Subcutaneous adipose tissue (tissue), 4 donors: Measurements from ENCODE around the gene UGT1A10. TPM values are rescaled to one million over a fixed set of nuclear protein-coding genes. Genes with fewer than 3 reads are reported as not detected.
"Not testable (repeated sequence)": the region's sequence is repeated elsewhere in the genome, so short reads cannot be mapped to it uniquely, and the experiment has no call there.

Experiments
- total RNA-seq, 4 donors: library from RNA; depleted of rRNA; stranded (reverse); fragments of >200 nt; gene quantifications; one replicate each; pipeline ENCODE4 v1.1.0, GENCODE V29; 2016
- TF ChIP-seq, protein P1 (sequence below): fragments of 450-650 bp; IDR thresholded peaks from one replicate; pipeline ENCODE4 v1.5.1; 2016; ENCODE audit warnings: low read depth, mild to moderate bottlenecking, control low read depth, antibody characterized with exemption, moderate library complexity

UGT1A10 gene
- total RNA-seq, 4 donors from 2014 or later = not detected

GRCh38 chr2:233604826-233605225 is 31.4 kb upstream of the UGT1A10 start:
- TF ChIP-seq, protein P1, sequence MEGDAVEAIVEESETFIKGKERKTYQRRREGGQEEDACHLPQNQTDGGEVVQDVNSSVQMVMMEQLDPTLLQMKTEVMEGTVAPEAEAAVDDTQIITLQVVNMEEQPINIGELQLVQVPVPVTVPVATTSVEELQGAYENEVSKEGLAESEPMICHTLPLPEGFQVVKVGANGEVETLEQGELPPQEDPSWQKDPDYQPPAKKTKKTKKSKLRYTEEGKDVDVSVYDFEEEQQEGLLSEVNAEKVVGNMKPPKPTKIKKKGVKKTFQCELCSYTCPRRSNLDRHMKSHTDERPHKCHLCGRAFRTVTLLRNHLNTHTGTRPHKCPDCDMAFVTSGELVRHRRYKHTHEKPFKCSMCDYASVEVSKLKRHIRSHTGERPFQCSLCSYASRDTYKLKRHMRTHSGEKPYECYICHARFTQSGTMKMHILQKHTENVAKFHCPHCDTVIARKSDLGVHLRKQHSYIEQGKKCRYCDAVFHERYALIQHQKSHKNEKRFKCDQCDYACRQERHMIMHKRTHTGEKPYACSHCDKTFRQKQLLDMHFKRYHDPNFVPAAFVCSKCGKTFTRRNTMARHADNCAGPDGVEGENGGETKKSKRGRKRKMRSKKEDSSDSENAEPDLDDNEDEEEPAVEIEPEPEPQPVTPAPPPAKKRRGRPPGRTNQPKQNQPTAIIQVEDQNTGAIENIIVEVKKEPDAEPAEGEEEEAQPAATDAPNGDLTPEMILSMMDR = no peak

DNA sequence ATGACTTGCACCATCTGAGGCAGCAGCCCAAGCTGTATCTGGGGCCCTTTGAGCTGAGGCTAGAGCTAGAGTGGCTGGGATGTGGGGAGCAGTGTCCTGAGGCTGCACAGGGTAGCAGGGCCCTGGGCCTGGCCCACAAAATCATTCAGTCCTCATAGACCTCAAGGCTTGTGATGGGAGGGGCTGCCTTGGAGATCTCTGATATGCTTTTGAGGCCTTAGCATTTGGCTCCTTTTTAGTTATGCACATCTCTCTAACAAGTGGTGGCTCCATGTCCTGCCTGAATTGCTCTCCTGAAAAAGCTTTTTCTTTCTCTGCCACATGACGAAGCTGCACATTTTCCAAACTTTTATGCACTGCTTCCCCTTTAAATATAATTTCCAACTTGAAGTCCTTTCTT is 30.6 kb upstream of the UGT1A10 start:
- TF ChIP-seq, protein P1 = no peak

- TF ChIP-seq, protein P1 = no peak
Observed at GRCh38 chr2:233611284-233611683, 25.0 kb upstream of the UGT1A10 start.

DNA sequence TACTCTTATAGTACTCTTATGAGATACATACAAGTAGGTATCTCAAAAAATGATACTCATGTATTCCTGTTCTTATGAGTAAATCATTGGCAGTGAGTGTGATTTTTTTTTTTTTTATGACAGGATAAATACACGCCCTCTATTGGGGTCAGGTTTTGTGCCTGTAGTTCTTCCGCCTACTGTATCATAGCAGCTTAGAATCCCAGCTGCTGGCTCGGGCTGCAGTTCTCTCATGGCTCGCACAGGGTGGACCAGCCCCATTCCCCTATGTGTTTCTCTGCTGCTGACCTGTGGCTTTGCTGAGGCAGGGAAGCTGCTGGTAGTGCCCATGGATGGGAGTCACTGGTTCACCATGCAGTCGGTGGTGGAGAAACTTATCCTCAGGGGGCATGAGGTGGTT is 18.8 kb upstream of the UGT1A10 start, which contains the start of gene UGT1A8:
Gene UGT1A8 (plus strand): TSS at position 158 of the 400 bp plus-strand sequence. CDS start 75 bp downstream, at position 233.
- TF ChIP-seq, protein P1 = not testable (repeated sequence)

GRCh38 chr2:233620204-233620603 is 16.0 kb upstream of the UGT1A10 start:
- TF ChIP-seq, protein P1 = no peak

DNA sequence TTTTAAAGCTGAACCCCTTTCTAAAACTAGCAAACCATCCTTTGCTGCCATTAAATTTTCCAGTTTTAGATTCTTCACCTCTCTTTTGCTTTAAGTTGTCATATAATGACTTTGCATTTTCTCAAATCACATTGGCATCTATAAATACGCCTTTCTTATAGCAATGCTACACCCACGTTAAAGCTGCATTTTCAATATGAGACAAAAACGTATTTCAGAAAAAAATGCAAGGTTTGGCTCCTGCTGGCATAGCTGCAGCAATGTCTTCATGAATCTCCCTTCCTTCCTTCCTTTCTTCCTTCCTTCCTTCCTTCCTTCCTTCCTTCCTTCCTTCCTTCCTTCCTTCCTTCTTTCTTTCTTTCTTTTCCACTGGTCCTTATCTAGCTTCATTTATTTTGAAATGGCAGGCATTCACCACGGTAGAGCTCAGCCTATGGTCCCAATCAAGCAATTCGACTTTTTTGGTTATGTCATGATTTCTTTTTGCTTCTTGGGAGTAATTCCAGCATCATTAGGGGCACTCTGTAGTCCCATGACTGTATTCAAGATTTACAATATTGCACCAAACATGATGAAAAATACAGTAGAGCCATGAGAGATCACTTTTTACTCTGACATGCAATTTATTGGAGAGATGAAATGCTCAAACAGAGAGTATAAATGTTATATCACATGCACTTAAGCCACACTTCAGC is 8.8 kb upstream of the UGT1A10 start:
- TF ChIP-seq, protein P1 = no peak

GRCh38 chr2:233638836-233639235 is 2.6 kb downstream of the UGT1A10 start:
- TF ChIP-seq, protein P1 = no peak
